CD14-positive monocyte (primary cell): ENCODE data around the gene CACNA2D1. TPM values are rescaled to one million over a fixed set of nuclear protein-coding genes. Genes with fewer than 3 reads are reported as not detected.

Experiments used
- DNase-seq, 3 donors: peaks; one replicate each; pipeline ENCODE4 v3.0.0-alpha.2; 2011 to 2022
- H2AFZ ChIP-seq: 2 replicates; pipeline ENCODE4 v1.6.0; 2012; ENCODE audit warnings: mild to moderate bottlenecking, low read depth, low read length, inconsistent platforms; ENCODE audit not compliant: insufficient read depth, poor library complexity, severe bottlenecking
- H3K27ac ChIP-seq, 2 donors: 1 replicate in 1 of 2; 2 replicates in 1 of 2; pipeline ENCODE4 v1.5.1; 2012 to 2013; ENCODE audit warnings: low read length in 2 of 2, control low read depth in 1 of 2, inconsistent platforms in 1 of 2, low read depth in 1 of 2, mild to moderate bottlenecking in 1 of 2
- H3K27me3 ChIP-seq, 2 donors: one replicate each; pipeline versions ENCODE4 v1.6.0 to v1.6.1; 2011 to 2013; ENCODE audit warnings: low read length in 2 of 2; ENCODE audit not compliant: control insufficient read depth in 2 of 2, insufficient read depth in 2 of 2
- H3K36me3 ChIP-seq, 2 donors: replicated peaks in 1 of 2; 1 replicate in 1 of 2; 2 replicates in 1 of 2; pipeline versions ENCODE4 v1.5.1 to v1.6.1; 2012 to 2013; ENCODE audit warnings: low read length in 2 of 2, control low read depth in 1 of 2, inconsistent platforms in 1 of 2, mild to moderate bottlenecking in 1 of 2; ENCODE audit not compliant: insufficient read depth in 2 of 2, control insufficient read depth in 1 of 2
- H3K4me1 ChIP-seq, 2 donors: 1 replicate in 1 of 2; 2 replicates in 1 of 2; pipeline versions ENCODE4 v1.5.1 to v1.6.1; 2012 to 2013; ENCODE audit warnings: low read length in 2 of 2, control low read depth in 1 of 2, inconsistent platforms in 1 of 2, mild to moderate bottlenecking in 1 of 2, moderate library complexity in 1 of 2; ENCODE audit not compliant: insufficient read depth in 2 of 2, control insufficient read depth in 1 of 2
- H3K4me2 ChIP-seq: replicated peaks from 2 replicates; pipeline ENCODE3; 2012; ENCODE audit warnings: low read length, moderate library complexity, mild to moderate bottlenecking; ENCODE audit not compliant: poor library complexity, severe bottlenecking; ENCODE audit errors: extremely low read depth
- H3K4me3 ChIP-seq, 3 experiments: fragments of 200-600 bp in 1 of 3; sonication (generic) in 1 of 3; replicated peaks in 1 of 3; 1 replicate in 2 of 3; 2 replicates in 1 of 3; pipeline ENCODE4 v1.5.1; 2011 to 2013; ENCODE audit warnings: low read length in 3 of 3, mild to moderate bottlenecking in 3 of 3, control low read depth in 2 of 3, low read depth in 2 of 3, inconsistent platforms in 1 of 3, moderate library complexity in 1 of 3
- H3K79me2 ChIP-seq: 2 replicates; pipeline ENCODE4 v1.6.0; 2012; ENCODE audit warnings: mild to moderate bottlenecking, control low read depth, inconsistent platforms, low read length, moderate library complexity; ENCODE audit not compliant: insufficient read depth
- H3K9ac ChIP-seq: 2 replicates; pipeline ENCODE4 v1.6.0; 2017; ENCODE audit warnings: low read length, mild to moderate bottlenecking; ENCODE audit not compliant: insufficient read depth, poor library complexity, severe bottlenecking
- H3K9me3 ChIP-seq, 2 donors: replicated peaks in 1 of 2; 1 replicate in 1 of 2; 2 replicates in 1 of 2; pipeline versions ENCODE4 v1.5.1 to v1.6.1; 2012 to 2013; ENCODE audit warnings: low read length in 2 of 2, control low read depth in 1 of 2; ENCODE audit not compliant: control insufficient read depth in 1 of 2, insufficient read depth in 1 of 2
- H4K20me1 ChIP-seq: 2 replicates; pipeline ENCODE4 v1.6.0; 2012; ENCODE audit warnings: mild to moderate bottlenecking, low read length, control low read depth, moderate library complexity; ENCODE audit not compliant: insufficient read depth
- H3K27ac Mint-ChIP-seq, 7 donors: one replicate each; pipeline ENCODE4 v1.8.0; 2020; ENCODE audit warnings: mild to moderate bottlenecking in 7 of 7, mixed read lengths in 7 of 7, moderate library complexity in 6 of 7, inconsistent platforms in 2 of 7
- H3K27me3 Mint-ChIP-seq, 3 donors: one replicate each; pipeline ENCODE4 v1.8.0; 2021 to 2022; ENCODE audit warnings: low read depth in 3 of 3, mild to moderate bottlenecking in 3 of 3, mixed read lengths in 3 of 3, moderate library complexity in 3 of 3, inconsistent platforms in 1 of 3
- H3K36me3 Mint-ChIP-seq, 2 donors: one replicate each; pipeline ENCODE4 v1.8.0; 2020; ENCODE audit warnings: mixed read lengths in 2 of 2, inconsistent platforms in 1 of 2, mild to moderate bottlenecking in 1 of 2
- H3K4me1 Mint-ChIP-seq: one replicate; pipeline ENCODE4 v1.8.0; 2020; ENCODE audit warnings: mild to moderate bottlenecking, mixed read lengths
- H3K4me3 Mint-ChIP-seq, 2 donors: one replicate each; pipeline ENCODE4 v1.8.0; 2020; ENCODE audit warnings: mild to moderate bottlenecking in 2 of 2, mixed read lengths in 2 of 2, moderate library complexity in 1 of 2
- H3K9me3 Mint-ChIP-seq, 7 donors: one replicate each; pipeline ENCODE4 v1.8.0; 2020 to 2022; ENCODE audit warnings: mixed read lengths in 7 of 7, mild to moderate bottlenecking in 6 of 7, moderate library complexity in 6 of 7, inconsistent platforms in 2 of 7
- WGBS: methylation state at CpG from one replicate; pipeline ENCODE4 v1.1.5; 2013; ENCODE audit warnings: missing lambda C conversion rate; ENCODE audit not compliant: insufficient coverage; 5-methylcytosine and 5-hydroxymethylcytosine counted together
- intact Hi-C, 2 donors: fragments of 100-400 bp; cut with micrococcal nuclease; formaldehyde crosslinking; loops; one replicate each; pipeline versions ENCODE4 v1.15.0 to v1.15.1; 2023
- polyA plus RNA-seq, 3 donors: library from polyadenylated mRNA; depleted of rRNA in 1 of 3; unstranded in 2 of 3; stranded (reverse) in 1 of 3; fragments of 300-500 nt in 2 of 3; fragments of >200 nt in 1 of 3; fragmentation: Illumina TruSeq in 2 of 3; gene quantifications; 1 replicate in 2 of 3; 2 replicates in 1 of 3; pipeline ENCODE4 v1.2.3, GENCODE V29; 2012 to 2021
- TF ChIP-seq, protein P1 (sequence below): fragments of 200-600 bp; IDR thresholded peaks from one replicate; pipeline ENCODE4 v1.8.0; 2022; ENCODE audit warnings: antibody characterized with exemption, mild to moderate bottlenecking

CACNA2D1 gene
- polyA plus RNA-seq, 3 donors: 0.02 TPM; not detected in 2

DNA sequence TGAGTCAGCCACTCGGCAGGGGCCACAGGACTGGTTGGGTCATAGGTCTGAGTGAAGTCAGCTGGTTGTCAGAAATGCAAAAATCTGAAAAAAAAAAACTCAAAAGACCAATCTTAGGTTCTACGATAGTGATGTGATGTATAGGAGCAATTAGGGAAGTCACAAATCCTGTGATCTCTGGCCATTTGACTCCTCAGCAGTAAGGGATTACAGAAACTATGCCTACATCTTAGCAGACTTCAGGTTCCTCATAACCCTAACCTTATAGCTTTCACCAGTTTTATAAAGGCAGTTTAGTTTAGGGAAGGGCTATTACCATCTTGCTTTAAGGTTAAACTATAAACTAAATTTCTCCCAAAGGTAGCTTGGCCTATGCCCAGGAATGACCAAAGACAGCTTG lies 510.6 kb downstream of the CACNA2D1 start:
- H3K9me3 ChIP-seq: peaks cover 0 to 2% of the 10 kb centered on the region in 2 donors
- H4K20me1 ChIP-seq: no peaks in the 10 kb centered on the region
- H3K79me2 ChIP-seq: no peaks in the 10 kb centered on the region
- no peak overlapping the region for H2AFZ ChIP-seq
- no peak overlapping the region for H3K27ac ChIP-seq
- H3K4me2 ChIP-seq: no peak overlapping the region
- H3K27me3 Mint-ChIP-seq: no peaks in the 10 kb centered on the region
- TF ChIP-seq, protein P1, sequence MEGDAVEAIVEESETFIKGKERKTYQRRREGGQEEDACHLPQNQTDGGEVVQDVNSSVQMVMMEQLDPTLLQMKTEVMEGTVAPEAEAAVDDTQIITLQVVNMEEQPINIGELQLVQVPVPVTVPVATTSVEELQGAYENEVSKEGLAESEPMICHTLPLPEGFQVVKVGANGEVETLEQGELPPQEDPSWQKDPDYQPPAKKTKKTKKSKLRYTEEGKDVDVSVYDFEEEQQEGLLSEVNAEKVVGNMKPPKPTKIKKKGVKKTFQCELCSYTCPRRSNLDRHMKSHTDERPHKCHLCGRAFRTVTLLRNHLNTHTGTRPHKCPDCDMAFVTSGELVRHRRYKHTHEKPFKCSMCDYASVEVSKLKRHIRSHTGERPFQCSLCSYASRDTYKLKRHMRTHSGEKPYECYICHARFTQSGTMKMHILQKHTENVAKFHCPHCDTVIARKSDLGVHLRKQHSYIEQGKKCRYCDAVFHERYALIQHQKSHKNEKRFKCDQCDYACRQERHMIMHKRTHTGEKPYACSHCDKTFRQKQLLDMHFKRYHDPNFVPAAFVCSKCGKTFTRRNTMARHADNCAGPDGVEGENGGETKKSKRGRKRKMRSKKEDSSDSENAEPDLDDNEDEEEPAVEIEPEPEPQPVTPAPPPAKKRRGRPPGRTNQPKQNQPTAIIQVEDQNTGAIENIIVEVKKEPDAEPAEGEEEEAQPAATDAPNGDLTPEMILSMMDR: no peak
- H3K27me3 ChIP-seq: no peaks in the 10 kb centered on the region
- H3K36me3 Mint-ChIP-seq: no peaks in the 10 kb centered on the region
- WGBS: 86% methylated on average over 1 of the region's 2 CpGs
- no peak overlapping the region for H3K27ac Mint-ChIP-seq
- H3K4me1 Mint-ChIP-seq: peaks cover 8% of the 10 kb centered on the region
- H3K36me3 ChIP-seq: no peaks in the 10 kb centered on the region
- H3K4me3 ChIP-seq: no peak overlapping the region
- H3K4me3 Mint-ChIP-seq: no peak overlapping the region
- no peak for DNase-seq
- intact Hi-C loops: no loop called here
- H3K4me1 ChIP-seq: no peaks in the 10 kb centered on the region
- no peak overlapping the region for H3K9ac ChIP-seq
- H3K9me3 Mint-ChIP-seq: peaks cover 1 to 13% (median 4%) of the 10 kb centered on the region in 7 donors

DNA sequence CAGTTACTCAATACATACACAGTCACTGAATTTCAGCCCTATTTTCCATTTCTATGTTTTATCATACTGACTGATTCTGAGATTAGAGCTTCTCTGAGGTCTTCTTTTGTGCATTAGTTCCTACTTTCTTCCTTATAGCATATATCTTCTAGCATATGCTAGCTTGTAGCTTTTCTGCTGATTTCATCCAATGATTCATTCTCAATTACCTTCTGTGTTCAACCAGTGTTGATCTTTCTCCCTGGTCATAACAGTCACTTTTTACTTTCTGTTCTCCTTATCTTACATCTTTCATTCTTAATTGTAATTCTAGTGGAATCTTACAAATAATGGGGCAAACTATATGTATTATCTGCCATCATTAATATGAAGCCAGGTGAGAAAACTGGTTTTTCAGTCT lies 514.2 kb downstream of the CACNA2D1 start:
- Histone ChIP-seq H3K9me3 (no peaks in the 10 kb centered on the region), H2AFZ (no peak overlapping the region)
- DNase-seq: no peak

More for the DNA sequence above, 514.2 kb downstream of the CACNA2D1 start:
- TF ChIP-seq, protein P1: no peak
- Mint-ChIP-seq H3K36me3 (no peaks in the 10 kb centered on the region), H3K4me3 (no peak overlapping the region), H3K4me1 (peaks cover 8% of the 10 kb centered on the region), H3K27ac (no peak overlapping the region), H3K27me3 (no peaks in the 10 kb centered on the region), H3K9me3 (peaks cover 0 to 10% (median 0%) of the 10 kb centered on the region in 7 donors)
- Histone ChIP-seq H3K4me2 (no peak overlapping the region), H3K27me3 (no peaks in the 10 kb centered on the region), H3K27ac (no peak overlapping the region), H3K79me2 (no peaks in the 10 kb centered on the region), H4K20me1 (no peaks in the 10 kb centered on the region), H3K36me3 (no peaks in the 10 kb centered on the region), H3K4me1 (no peaks in the 10 kb centered on the region), H3K9ac (no peak overlapping the region), H3K4me3 (no peak overlapping the region)
- intact Hi-C loops: no loop called here
